ENCODE data around the gene PPP1R12C. TPM values are rescaled to one million over a fixed set of nuclear protein-coding genes. Genes with fewer than 3 reads are reported as not detected.

PPP1R12C gene
- total RNA-seq, 1 experiment from 2014 or later, result 92.3 TPM

GRCh38 chr19:55152017-55152416 lies 34.6 kb upstream of the PPP1R12C start (continued):
- no peak for TF ChIP-seq ZNF121 (CRISPR knock-in tag; IDR thresholded peaks at IDR 0.05)

GRCh38 chr19:55149078-55150003 lies 31.9 kb upstream of the PPP1R12C start, which contains the start of gene TNNT1:
Gene TNNT1, minus strand, starts transcription at chr19:55149206. Its CDS starts 2,049 bp downstream, at chr19:55147157.
- Mint-ChIP-seq H3K36me3 (peaks cover 28% of the 10 kb centered on the region), H3K4me3 (peak within 1 kb of the TSS; percentile 70), H3K27ac (peak within 1 kb of the TSS; percentile 84), H3K27me3 (ENCODE audit: low read depth) (peaks cover 38% of the 10 kb centered on the region), H3K4me1 (peaks cover 38% of the 10 kb centered on the region), H3K9me3 (peaks cover 17% of the 10 kb centered on the region)
- TF ChIP-seq E2F5 (CRISPR knock-in tag; IDR thresholded peaks at IDR 0.05), result no peak
- TF ChIP-seq TCF7 (CRISPR knock-in tag; IDR thresholded peaks at IDR 0.05; ENCODE audit: low read depth), result no peak
- no peak for TF ChIP-seq TEAD1 (CRISPR knock-in tag; IDR thresholded peaks at IDR 0.05)
- TF ChIP-seq ATF3 (CRISPR knock-in tag; conservative IDR thresholded peaks at IDR 0.05), result no peak
- no peak for TF ChIP-seq ZNF532 (CRISPR knock-in tag; IDR thresholded peaks at IDR 0.05; ENCODE audit: borderline replicate concordance)
- TF ChIP-seq ATF1 (CRISPR knock-in tag; IDR thresholded peaks at IDR 0.05), result no peak
- TF ChIP-seq CREM (CRISPR knock-in tag; IDR thresholded peaks at IDR 0.05), result no peak
- CTCF ChIA-PET, result interaction anchor here (0.6 to 1.6 kb wide), 8 partner anchors 9 to 318 kb away, joined by 3 to 17 read pairs (median 6); partner anchors contain the start of gene DNAAF3
- DNase-seq (ENCODE audit: low spot score) (peak; percentile 67), ATAC-seq (peak; percentile 25)
- POLR2A ChIA-PET, result interaction anchor here (1.0 kb wide), 1 partner anchor 11 kb away, joined by 4 read pairs; no protein-coding TSS in a partner anchor

GRCh38 chr19:55147545-55148251 lies 30.3 kb upstream of the PPP1R12C start:
- peaks cover 7% of the 10 kb centered on the region for H3K9me3 Mint-ChIP-seq
- no peak for ATAC-seq
- ChIA-PET POLR2A (interaction anchor here (0.6 to 2.5 kb wide), 3 partner anchors 8 to 16 kb away, joined by 3 to 11 read pairs (median 10); no protein-coding TSS in a partner anchor), CTCF (interaction anchor here (1.0 to 3.2 kb wide), 10 partner anchors 9 to 320 kb away, joined by 3 to 108 read pairs (median 10); partner anchors contain the start of genes DNAAF3, HSPBP1, KMT5C and SYT5)
- peak; percentile 46 for DNase-seq (ENCODE audit: low spot score)
- peak overlapping the region; percentile 18; the same call in 1 of the 2 replicates for H3K4me3 Mint-ChIP-seq
- H3K36me3 Mint-ChIP-seq, result peaks cover 16% of the 10 kb centered on the region
- peaks cover 34% of the 10 kb centered on the region for H3K27me3 Mint-ChIP-seq (ENCODE audit: low read depth)
- H3K4me1 Mint-ChIP-seq, result peaks cover 36% of the 10 kb centered on the region
- no peak overlapping the region for H3K27ac Mint-ChIP-seq
- TF ChIP-seq FOXP1 (CRISPR knock-in tag; IDR thresholded peaks at IDR 0.05; ENCODE audit: borderline replicate concordance) (no peak), SMAD4 (CRISPR knock-in tag; IDR thresholded peaks at IDR 0.05) (no peak), HMGXB4 (CRISPR knock-in tag; IDR thresholded peaks at IDR 0.05) (no peak), AFF4 (CRISPR knock-in tag; IDR thresholded peaks at IDR 0.05; ENCODE audit: borderline replicate concordance) (no peak), CTCF (IDR thresholded peaks at IDR 0.05) (no peak), CDX4 (CRISPR knock-in tag; IDR thresholded peaks at IDR 0.05; ENCODE audit: borderline replicate concordance) (no peak), ZNF317 (CRISPR knock-in tag; IDR thresholded peaks at IDR 0.05; ENCODE audit: borderline replicate concordance, low read depth) (no peak)

Data from WTC11 (cell line).